ENCODE measurements around the gene CXCL8.

DNA sequence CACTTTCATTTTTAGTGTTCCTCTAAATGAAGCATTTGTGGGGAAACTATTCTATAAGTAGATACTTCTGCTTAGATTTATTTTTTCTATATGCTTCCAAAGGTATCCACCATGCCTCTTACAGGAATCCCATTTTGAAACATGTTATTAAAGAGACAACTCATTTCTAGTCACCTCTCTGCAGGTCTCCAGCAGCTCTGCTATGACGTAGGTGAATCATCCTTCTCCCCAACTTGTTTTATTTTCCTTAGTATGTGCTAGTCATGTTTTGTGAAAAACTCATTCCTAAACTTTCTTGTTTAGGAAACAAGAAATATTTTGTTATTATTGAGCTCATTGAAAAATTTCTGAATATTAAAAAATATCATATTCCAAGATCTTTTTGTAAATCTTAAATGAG lies 12.8 kb downstream of the CXCL8 start:
- TF ChIP-seq, protein P1, sequence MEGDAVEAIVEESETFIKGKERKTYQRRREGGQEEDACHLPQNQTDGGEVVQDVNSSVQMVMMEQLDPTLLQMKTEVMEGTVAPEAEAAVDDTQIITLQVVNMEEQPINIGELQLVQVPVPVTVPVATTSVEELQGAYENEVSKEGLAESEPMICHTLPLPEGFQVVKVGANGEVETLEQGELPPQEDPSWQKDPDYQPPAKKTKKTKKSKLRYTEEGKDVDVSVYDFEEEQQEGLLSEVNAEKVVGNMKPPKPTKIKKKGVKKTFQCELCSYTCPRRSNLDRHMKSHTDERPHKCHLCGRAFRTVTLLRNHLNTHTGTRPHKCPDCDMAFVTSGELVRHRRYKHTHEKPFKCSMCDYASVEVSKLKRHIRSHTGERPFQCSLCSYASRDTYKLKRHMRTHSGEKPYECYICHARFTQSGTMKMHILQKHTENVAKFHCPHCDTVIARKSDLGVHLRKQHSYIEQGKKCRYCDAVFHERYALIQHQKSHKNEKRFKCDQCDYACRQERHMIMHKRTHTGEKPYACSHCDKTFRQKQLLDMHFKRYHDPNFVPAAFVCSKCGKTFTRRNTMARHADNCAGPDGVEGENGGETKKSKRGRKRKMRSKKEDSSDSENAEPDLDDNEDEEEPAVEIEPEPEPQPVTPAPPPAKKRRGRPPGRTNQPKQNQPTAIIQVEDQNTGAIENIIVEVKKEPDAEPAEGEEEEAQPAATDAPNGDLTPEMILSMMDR (IDR thresholded peaks at IDR 0.05; ENCODE audit: poor library complexity, severe bottlenecking): no peak
- TF ChIP-seq RAD21 (conservative IDR thresholded peaks at IDR 0.05) (no peak), POLR2AphosphoS5 (IDR thresholded peaks at IDR 0.05) (no peak), EP300 (conservative IDR thresholded peaks at IDR 0.05; ENCODE audit: poor library complexity, severe bottlenecking) (no peak), EZH2 (IDR thresholded peaks at IDR 0.05; ENCODE audit: borderline replicate concordance, insufficient read depth, low read length, poor library complexity, severe bottlenecking) (no peak), TAF1 (IDR thresholded peaks at IDR 0.05; ENCODE audit: low read depth) (no peak), MXI1 (conservative IDR thresholded peaks at IDR 0.05; ENCODE audit: poor library complexity, severe bottlenecking) (no peak), SMC3 (conservative IDR thresholded peaks at IDR 0.05; ENCODE audit: poor library complexity) (no peak)
- TF ChIP-seq, protein P2, sequence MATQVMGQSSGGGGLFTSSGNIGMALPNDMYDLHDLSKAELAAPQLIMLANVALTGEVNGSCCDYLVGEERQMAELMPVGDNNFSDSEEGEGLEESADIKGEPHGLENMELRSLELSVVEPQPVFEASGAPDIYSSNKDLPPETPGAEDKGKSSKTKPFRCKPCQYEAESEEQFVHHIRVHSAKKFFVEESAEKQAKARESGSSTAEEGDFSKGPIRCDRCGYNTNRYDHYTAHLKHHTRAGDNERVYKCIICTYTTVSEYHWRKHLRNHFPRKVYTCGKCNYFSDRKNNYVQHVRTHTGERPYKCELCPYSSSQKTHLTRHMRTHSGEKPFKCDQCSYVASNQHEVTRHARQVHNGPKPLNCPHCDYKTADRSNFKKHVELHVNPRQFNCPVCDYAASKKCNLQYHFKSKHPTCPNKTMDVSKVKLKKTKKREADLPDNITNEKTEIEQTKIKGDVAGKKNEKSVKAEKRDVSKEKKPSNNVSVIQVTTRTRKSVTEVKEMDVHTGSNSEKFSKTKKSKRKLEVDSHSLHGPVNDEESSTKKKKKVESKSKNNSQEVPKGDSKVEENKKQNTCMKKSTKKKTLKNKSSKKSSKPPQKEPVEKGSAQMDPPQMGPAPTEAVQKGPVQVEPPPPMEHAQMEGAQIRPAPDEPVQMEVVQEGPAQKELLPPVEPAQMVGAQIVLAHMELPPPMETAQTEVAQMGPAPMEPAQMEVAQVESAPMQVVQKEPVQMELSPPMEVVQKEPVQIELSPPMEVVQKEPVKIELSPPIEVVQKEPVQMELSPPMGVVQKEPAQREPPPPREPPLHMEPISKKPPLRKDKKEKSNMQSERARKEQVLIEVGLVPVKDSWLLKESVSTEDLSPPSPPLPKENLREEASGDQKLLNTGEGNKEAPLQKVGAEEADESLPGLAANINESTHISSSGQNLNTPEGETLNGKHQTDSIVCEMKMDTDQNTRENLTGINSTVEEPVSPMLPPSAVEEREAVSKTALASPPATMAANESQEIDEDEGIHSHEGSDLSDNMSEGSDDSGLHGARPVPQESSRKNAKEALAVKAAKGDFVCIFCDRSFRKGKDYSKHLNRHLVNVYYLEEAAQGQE (IDR thresholded peaks at IDR 0.05; ENCODE audit: borderline replicate concordance): no peak

All from neural cell (in vitro differentiated cells).